ENCODE measurements around the gene CAMKK2.
"Not testable (repeated sequence)": the region's sequence is repeated elsewhere in the genome, so short reads cannot be mapped to it uniquely, and the experiment has no call there.

CAMKK2 gene
- total RNA-seq = 28.0 to 56.3 (median 42.7) reads per million in 3 experiments

DNA sequence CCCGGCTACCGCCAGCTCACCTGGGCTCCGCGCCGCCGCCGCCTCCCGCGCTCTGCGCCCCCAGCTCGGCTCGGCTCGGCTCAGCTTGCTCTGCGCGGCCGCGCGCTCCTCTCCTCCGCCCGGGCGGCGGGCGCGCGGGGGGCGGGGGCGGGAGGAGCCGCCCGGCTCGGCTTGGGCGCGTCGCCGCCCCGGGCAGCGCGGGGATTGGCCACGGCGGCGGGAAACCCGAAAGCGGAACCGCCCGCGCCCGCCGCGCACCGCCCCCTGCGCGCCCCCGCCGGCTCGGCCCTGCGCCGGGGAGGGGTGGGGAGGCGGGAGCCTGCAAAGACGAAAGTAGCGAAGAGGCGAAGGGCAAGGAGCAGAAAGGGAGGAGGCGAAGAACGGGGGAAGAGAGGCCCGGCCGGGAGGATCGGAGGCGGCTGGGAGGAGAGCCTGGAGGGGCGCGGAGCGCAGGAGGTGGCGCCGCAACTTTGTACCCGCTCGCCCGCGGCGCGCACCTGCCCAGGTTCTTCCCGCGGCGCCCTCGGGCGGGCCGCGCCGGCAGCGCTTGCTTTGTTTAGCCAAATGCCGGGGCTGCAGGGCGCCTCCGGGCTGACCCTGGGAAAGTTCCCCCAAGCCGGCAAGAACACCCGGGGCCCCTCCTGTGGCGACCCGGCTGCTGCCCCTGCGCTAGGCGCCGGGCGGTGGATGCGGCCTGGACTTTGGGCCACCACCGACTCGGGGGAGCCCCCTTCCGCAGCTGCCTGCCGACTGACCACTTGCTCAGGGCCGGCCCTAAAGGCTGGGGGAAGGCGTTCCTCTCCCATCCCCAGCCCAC, at the start of gene CAMKK2:
Gene CAMKK2 (minus strand): TSS at position 92 of the 817 bp plus-strand sequence. CDS start 22,183 bp downstream, outside the sequence.
- DNase-seq = peak; percentile 88

DNA sequence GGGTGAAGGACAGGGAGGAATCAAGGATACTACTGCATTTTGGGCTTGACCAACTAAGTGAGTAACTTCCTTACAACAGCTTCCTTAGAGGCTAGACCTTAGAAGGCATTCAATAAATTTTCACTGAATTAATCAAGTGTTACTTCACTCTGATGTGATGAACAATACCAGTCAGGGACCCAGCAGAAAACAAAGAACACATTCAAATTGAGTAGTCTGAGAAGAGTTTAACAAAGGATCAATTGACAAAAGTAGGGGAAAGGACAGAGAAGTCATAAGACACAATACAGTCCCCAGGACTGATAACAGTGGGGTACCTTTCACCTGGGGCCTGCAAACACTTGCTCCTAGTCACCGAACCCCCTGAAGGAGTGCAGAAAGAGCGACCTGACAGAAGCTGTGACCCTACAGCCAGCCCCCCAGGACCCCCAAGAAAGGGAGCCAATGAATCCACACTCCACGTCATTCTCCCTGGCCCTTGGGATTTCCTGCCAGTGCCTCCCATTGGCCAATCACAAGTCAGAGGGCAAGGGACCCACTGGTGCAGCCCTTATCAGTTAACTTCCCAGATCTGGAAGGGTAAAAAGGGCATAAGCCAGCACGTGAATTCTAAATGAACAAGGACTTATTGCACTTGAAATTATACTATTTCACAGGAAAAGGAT, 48.8 kb upstream of the CAMKK2 start:
- no peak for DNase-seq

DNA sequence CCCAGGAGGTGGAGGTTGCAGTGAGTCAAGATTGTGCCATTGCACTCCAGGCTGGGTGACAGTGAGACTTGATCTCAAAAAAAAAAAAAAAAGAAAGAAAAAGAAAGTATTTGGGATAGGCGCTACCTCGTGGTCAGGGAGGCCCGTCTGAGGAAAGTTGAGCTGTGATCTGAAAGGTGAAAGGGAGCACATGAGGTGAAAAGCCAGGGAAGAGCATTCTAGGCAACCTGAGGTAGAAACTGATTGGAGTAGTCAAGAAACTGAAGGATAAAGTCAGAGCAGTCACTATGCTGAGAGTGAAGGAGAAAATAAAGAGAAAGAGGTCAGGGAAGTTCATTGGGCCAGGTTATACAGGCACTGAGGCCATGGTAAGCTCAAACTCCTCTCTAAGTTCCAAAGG, 48.0 kb upstream of the CAMKK2 start:
- no peak for DNase-seq

DNA sequence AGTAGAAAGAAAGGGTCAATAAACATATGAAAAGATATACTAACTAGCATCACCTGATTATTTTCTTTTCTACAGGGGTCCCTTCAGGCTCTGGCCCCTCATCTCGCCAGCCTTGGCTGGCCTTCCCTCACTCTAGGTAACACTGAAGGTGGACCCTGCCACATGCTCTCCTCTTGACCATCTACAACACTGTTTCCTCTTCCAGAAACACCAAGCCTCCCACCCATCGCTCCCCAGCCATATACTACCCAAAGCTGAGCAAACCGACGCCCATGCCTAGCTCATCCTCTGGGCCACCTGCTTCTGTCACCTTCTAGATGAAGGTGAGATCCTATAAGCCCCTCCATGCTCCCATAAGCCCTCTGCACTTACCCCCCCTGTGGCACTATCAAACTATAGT, 40.9 kb upstream of the CAMKK2 start:
- DNase-seq = no peak

DNA sequence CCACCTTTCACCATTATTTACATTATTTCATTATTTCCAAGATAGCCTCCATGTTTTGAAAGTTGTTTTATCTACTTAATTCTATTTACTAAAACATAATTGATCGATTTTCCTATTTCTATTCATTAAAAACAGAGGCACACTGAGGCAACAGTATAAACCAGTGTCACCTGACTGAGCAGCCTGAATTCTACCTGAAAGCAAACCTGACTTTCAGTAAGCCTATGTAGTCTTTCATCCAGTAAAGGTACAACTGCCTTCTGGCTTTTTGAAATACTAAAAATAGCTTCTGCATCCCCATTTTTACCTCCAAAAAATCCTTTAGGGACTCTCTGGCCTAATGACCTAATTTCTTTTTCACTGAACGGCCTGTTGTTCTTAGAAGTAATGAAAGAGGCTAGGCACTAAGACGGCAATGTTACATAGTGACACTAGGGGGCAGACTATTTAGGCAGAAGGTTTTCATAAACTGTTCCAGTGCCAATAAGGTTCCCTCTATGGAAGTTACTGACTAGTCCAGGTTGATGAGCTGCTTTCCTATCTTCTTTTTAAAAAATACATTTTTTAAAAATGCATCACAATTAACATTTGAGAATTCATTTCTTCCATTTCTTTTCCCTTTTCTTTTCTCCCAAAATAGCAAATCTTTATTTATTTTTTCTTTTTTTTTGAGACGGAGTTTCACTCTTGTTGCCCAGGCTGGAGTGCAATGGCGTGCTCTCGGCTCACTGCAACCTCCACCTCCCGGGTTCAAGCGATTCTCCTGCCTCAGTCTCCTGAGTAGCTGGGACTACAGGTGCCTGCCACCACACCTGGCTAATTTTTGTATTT, 38.2 kb upstream of the CAMKK2 start:
- peak; percentile 46 for DNase-seq

DNA sequence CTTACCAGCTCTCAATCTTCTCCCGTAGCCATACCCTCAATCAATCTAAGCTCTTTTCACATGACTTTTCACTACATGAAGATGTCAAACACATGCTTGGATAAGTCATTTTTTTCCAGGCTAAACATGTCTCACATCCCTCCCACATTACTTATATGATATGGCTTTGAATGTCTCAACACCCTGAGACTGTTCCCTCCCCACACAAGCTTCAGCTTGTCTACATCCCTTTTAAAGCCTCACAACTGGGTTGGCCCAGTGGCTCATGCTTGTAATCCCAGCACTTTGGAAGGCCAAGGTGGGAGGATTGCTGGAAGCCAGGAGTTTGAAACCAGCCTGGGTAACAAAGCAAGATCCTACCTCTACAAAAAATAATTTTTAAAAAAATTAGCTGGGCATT, 37.2 kb upstream of the CAMKK2 start:
- DNase-seq = no peak

DNA sequence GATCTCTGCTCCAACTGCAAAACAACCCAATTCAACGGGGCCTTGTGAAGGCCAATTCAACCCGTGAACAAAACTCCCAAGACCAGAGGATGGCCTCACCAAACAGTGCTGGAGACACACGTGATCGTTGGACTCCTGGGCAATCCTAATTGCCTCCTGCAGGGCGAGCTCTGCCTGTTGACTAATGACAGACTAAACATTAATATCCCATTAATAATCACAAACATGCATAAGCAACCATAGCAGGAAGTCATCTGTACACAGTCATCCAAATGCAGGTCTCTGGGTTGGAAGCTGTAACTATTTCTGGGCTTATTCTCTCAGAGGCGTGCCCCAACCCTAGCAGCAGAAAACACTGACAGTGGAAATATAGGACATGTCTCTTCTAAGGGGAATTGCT, 34.7 kb upstream of the CAMKK2 start:
- no peak for DNase-seq

DNA sequence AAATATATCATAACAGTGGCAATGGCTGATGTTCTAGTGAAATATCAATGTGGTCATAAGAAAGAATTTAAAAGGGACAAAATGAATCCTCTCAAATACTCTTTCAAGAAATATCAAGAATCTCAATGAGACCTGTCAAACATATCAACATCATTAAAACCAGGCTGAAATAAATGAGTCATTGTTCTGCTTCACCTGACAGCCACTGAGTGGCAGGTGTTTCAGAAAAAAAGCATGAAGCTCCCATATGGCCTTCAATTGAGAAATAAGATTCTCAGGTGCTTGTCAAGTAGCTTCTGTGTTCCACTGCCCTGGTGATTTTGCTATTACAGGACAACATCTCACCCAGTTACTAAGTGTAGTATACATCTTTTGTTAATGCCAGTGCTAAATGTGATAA, 34.2 kb upstream of the CAMKK2 start:
- no peak for DNase-seq

DNA sequence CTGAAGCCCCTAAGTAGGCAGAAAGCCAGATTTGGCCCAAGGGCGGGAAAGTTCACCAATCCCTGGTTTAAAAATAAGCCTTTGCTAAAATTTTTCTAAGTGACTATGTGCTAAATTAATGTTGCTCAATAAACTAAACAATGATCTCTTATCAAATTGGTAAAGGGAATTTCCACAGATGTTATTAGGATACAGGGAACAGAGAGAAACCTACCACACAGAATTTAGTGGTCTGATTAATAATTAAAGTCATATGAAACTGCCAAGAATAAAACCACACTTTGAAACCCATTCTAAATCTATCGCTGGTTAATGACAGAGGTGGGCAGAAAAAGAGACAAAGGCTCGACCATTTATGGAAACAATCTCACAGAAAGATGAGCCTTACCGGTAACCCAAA, 33.7 kb upstream of the CAMKK2 start:
- DNase-seq = no peak

DNA sequence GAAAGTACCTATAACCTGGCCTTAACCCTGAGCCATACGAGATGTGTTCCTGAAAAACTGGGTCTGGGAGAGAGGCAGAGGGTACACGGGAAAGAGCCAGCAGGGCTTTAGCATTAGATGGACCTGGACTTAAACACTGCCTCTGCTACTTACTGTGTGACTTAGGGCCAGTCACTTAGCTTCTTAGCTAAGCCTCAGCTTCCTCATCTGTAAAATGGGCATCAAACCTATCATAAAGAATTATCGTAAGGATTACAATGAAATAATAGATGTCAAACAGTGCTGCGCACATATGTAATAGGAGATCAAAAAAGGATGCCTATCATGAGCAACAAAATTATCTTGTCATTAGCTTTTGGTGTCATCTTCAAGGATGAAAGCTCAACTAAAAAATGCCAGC, 32.1 kb upstream of the CAMKK2 start:
- DNase-seq = no peak

DNA sequence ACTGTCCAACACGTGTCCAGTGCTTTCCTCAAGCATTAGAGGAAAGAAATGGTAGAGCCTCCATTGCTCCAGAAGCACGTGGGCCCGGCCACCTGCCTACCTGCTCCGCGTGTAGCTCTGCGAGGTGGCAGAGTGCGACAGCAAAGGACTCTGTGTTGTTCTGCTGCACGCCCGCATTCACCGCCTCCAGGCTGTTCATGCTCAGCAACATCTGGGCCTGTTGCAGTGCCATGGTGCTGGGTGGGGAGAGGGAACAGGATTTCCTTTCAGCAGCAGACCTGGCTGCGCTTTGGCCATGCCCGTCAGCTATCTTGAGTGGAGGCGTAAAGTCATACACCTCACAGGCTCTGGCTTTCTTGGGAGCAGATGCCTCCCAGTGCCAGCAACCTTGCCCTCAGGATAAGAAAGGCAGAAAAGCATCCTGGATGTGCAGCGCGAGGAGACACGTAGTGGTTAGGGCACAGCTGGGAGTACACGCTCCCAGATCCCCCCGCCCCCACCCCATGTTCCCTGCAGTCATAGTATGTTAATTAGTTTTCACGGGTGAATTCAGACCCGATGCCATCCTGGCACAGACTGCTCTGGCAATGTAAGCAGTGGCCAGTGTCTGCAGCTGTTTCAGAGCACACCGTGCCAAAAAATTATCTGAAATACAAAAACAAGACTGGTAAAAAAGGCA, 30.6 kb upstream of the CAMKK2 start:
- DNase-seq = no peak

DNA sequence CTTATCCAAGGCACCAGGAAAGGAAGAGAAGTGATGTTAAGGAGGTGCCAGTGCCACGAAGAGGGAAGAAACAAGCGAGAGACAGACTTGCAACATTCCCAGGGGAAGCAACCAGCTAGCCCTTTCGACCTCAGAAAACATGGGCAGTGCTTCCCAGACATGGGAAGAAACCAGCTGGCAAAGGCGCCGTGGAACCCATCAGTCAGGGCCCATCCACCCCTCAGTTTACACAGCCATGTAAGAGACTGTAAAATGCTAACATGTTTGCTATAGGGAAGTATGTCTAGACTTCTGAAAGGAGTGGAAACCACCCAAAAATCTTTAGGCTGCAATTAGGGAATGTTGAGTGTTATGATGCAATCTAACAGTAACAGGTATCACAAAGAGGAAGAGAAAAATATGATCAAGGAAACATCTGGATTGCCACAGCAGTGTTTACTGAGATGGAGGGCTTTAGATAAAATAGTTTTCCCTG, 29.4 kb upstream of the CAMKK2 start:
- DNase-seq = no peak

DNA sequence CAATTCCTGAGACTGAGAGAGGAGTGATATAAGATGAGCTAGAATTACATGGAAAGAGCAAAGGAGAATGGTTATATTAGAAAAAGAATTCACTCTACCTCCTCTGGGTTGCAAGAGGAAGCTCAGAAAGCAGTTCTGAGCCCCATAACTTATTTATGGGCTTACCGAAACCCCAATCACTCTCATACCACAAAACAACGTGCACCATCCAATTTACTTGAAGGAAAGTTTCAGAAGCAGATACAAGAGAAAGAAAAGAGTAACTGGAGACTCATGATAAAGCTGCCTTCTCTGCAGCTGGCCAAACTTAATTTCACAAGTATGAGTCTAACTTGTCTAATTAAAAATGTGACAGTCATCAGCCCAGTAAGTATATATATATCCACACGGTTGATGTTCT, 27.4 kb upstream of the CAMKK2 start:
- DNase-seq = no peak

DNA sequence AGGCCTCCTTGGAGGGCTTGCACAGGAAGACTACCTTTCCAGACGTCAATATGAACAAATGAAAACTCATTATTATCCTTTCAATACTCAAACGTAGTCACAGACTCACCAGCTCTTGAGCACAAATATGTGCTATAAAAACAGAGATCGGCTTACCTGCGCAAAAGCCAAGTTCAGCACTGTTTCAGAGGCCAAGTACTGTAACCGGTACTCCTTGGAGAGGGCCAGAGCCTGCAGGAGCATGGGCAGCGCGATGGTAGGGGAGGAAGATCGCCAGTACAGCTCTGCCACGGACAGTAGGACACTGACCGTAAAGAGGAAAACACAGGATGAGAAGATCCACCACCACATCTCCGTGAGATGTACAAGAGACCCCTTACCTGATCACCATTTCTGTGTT, 21.6 kb upstream of the CAMKK2 start:
- DNase-seq = no peak

DNA sequence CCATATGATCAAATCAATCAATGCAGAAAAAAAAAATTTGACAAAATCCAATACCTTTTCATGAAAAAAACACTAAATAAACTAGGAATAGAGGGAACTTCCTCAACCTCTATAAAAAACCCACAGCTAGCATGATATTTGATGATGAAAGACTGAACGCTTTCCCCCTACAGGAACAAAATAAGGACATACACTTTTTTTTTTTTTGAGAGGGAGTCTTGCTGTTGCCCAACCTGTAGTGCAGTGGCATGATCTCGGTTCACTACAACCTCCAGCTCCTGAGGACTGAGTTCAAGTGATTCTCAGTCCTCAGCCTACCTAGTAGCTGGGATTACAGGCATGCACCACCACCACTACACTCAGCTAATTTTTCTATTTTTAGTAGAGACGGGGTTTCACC, 17.9 kb upstream of the CAMKK2 start:
- DNase-seq = no peak

DNA sequence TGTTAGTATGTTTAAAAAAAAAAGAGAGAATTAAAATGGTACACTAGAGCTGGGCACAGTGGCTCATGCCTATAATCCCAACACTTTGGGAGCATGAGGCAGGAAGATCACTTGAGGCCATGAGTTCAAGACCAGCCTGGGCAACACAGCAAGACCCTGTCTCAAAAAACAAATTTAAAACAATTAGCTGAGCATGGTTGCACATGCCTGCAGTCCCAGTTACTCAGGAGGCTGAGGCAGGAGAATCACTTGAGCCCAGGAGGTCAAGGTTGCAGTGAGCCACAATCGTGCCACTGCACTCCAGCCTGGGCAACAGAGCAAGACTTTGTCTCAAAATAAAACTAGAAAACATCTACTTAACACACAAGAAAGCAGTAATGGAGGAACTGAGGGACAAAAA, 13.7 kb upstream of the CAMKK2 start:
- DNase-seq = not testable (repeated sequence)

DNA sequence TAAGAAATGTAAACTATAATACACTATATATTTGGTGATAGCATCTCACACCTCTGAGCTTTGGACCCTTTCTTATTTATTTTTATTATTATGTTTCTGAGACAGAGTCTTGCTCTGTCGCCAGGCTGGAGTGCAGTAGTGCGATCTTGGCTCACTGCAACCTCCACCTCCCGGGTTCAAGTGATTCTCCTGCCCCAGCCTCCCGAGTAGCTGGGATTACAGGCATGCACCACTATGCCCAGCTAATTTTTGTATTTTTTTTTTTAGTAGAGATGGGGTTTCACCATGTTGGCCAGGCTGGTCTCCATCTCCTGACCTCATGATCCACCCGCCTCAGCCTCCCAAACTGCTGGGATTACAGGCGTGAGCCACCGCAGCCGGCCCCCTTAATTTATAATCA, 10.9 kb upstream of the CAMKK2 start:
- DNase-seq = not testable (repeated sequence)

DNA sequence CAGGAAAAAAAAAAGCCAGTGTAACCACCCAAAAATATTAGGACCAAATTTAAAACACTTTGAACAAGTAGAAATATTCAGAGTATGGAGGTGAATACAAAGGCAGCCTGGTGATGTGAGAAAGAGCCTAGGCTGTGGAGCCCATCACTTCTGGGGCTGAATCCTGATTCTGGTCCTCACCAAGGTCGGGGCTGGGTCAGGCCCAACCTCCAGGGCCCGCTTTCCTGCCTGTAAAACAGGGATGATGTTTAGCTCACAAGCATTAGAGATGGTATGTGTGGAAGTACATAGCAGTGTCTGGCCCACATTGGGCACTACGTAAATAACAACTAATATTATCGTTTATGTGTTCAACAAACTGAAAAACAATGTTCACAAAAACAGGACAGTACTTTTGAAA, 7.8 kb upstream of the CAMKK2 start:
- no peak for DNase-seq

DNA sequence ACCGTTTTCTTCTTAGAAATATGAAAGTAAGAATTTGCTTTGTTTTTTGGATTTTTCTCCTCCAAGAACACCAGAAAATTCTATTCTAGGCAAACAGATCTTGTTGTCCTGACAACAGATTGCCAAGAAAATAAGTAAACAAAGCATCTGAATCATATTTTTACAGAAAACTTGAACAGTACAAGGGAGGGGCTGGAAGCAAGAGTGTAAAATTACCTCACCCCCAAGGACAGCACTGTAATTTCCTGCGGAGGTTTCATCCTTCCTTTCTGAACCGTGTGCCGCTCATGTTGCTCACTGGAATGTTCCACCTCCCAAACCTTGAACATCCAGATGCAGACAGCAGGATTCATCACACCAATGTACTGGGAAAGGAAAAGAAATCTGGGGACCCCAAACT, 5.4 kb upstream of the CAMKK2 start:
- DNase-seq = no peak

DNA sequence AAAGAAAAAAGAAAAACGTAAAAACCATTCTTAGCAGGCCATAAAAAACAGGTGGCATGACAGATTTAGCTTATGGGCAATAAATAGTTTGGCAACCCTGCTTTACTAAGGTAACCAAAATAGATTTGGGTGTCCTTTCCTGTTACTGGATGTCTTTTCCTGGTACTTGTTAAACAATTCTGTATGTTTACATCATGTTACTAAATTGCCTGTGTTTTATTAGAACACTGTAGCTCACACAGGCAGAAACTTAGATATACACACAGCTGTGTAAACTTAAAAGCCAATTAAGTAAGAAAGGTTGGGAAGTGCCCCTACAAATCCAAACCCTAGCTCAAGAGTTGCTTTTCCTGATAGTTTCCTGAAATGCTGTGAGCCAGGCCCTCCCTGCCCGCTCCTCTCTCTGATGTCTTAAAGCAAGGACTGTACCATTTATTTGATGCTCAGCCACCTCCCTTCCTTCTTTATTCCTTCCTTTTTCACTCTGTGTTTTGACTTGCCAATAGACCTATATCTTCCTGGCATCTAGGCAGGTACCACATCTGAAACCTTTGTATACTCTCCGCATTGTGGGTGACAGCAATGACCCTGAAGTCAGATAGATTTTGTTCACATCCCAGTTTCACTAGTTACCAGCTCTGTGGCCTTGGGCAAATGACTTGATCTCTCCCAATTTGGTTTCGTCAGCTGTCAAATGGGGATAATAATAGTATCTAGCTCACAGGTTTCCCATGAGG, 3.7 kb upstream of the CAMKK2 start:
- no peak for DNase-seq

DNA sequence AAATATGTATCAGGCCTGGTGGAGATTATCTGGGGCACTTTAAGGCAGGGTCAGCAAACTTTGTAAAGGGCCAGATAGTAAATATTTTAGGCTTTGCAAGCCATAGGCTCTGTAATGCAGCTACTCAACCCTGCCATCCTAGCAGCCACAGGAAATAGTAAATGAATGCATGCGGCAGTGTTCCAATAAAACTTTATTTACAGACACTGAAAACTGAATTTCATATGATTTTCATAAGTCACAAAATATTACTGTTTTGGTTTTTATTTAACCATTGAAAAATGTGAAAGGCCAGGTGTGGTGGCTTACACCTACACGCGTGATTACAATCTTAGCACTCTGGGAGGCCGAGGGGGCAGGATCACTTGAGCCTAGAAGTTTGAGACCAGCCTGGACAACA, 3.2 kb upstream of the CAMKK2 start:
- DNase-seq = no peak

DNA sequence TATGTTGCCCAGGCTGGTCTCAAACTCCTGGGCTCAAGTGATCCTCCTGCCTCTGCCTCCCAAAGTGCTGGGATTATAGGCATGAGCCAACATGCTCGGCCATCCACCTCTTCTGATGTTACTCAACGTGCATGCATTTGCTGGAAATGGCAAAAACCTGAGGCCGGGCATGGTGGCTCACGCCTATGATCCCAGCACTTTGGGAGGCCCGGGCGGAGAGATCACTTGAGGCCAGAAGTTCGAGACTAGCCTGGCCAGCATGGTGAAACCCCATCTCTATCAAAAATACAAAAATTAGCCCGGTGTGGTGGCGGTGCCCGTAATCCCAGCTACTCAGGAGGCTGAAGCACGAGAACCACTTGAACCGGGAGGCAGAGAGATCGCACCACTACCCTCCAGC, 1.9 kb upstream of the CAMKK2 start:
- DNase-seq = not testable (repeated sequence)
